Stomach (tissue), 9 donors: Measurements from ENCODE around the gene NDUFB7. TPM values are rescaled to one million over a fixed set of nuclear protein-coding genes. Genes with fewer than 3 reads are reported as not detected.

Source experiments
- DNase-seq, 2 donors: peaks; one replicate each; pipeline versions ENCODE4 v3.0.0 to v3.0.0-alpha.2; 2013 to 2019
- H3K27ac ChIP-seq, 5 donors: fragments of 200-600 bp in 4 of 5; sonication (generic) in 4 of 5; one replicate each; pipeline ENCODE4 v1.5.1; 2013 to 2019; ENCODE audit warnings: mild to moderate bottlenecking in 1 of 5, moderate library complexity in 1 of 5
- H3K27me3 ChIP-seq, 3 donors: fragments of 200-600 bp; sonication (generic); one replicate each; pipeline ENCODE4 v1.5.1; 2017 to 2019; ENCODE audit warnings: mixed run types in 1 of 3
- H3K36me3 ChIP-seq, 4 donors: fragments of 200-600 bp; sonication (generic); 1 replicate in 3 of 4; 2 replicates in 1 of 4; pipeline ENCODE4 v1.5.1; 2016 to 2019
- H3K4me1 ChIP-seq, 4 donors: fragments of 200-600 bp; sonication (generic); one replicate each; pipeline ENCODE4 v1.5.1; 2016 to 2019
- H3K4me3 ChIP-seq, 4 donors: fragments of 200-600 bp; sonication (generic) in 3 of 4; one replicate each; pipeline ENCODE4 v1.5.1; 2016 to 2019; ENCODE audit warnings: mild to moderate bottlenecking in 1 of 4
- H3K9me3 ChIP-seq, 4 donors: fragments of 200-600 bp; sonication (generic); one replicate each; pipeline ENCODE4 v1.5.1; 2016 to 2019
- EP300 ChIP-seq: sonication (generic); formaldehyde crosslinking; IDR thresholded peaks from one replicate; pipeline ENCODE4 v1.6.1; 2017; ENCODE audit warnings: antibody characterized with exemption
- POLR2A ChIP-seq, 4 donors: fragments of 450-650 bp; IDR thresholded peaks; one replicate each; pipeline ENCODE4 v1.6.1; 2016; ENCODE audit warnings: antibody characterized with exemption in 4 of 4, control low read depth in 2 of 4, mild to moderate bottlenecking in 1 of 4, moderate library complexity in 1 of 4
- POLR2AphosphoS5 ChIP-seq, 3 donors: sonication (generic); formaldehyde crosslinking; IDR thresholded peaks; one replicate each; pipeline ENCODE4 v1.6.1; 2016; ENCODE audit warnings: antibody characterized with exemption in 3 of 3
- WGBS, 5 donors: extraction: QIAGEN DNeasy Blood & Tissue Kit in 3 of 5; methylation state at CpG; one replicate each; pipeline versions ENCODE4 v1.1.5 to v1.1.7; 2013 to 2018; 5-methylcytosine and 5-hydroxymethylcytosine counted together
- intact Hi-C: fragments of 100-400 bp; cut with DNase I; formaldehyde crosslinking; loops from one replicate; pipeline ENCODE4 v1.15.1; 2023; ENCODE audit warnings: low total_unique reads
- polyA plus RNA-seq, 3 donors: library from polyadenylated mRNA; stranded (reverse); fragments of 200-250 nt; gene quantifications; one replicate each; pipeline ENCODE4 v1.2.3, GENCODE V29; 2013
- total RNA-seq, 5 donors: library from RNA; depleted of rRNA; stranded (reverse); fragments of >200 nt; gene quantifications; one replicate each; pipeline versions ENCODE4 v1.1.0 to v1.2.3, GENCODE V29; 2014 to 2016
- TF ChIP-seq, protein P1 (sequence below), 7 experiments: fragments of 450-650 bp in 4 of 7; fragments of 200-600 bp in 3 of 7; sonication (generic) in 3 of 7; IDR thresholded peaks; one replicate each; pipeline ENCODE4 v1.5.1; 2016 to 2019; ENCODE audit warnings: antibody characterized with exemption in 7 of 7, control low read depth in 2 of 7, mild to moderate bottlenecking in 1 of 7
- donor health status: healthy with polysubstance abuse.
- donor health status: Bipolar disorder and iron deficiency.
- donor health status: healthy.

NDUFB7 gene
- total and polyA plus RNA-seq, 8 donors = 159 to 1,175 (median 484) TPM

DNA sequence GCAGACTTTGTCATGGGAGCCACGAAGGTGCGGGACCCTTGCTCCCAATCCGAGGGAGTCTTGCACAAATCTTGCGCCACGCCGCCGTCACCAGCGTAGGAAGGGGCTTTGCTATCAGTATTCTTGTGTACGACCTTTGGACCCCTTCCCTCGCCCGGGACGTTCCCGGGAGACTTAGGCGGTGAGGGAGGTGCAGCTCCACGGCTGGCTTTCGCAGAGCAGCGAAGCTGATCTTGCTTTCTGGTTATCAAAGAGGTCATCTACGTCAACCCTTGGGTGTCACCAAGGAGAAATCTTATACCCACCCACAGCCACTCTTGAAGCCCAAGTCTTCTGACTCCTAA, 41.9 kb downstream of the NDUFB7 start:
- peak overlapping the region; percentile 59 to 87 (median 68) for H3K4me3 ChIP-seq
- intact Hi-C loops = no loop called here
- H3K27ac ChIP-seq = peak overlapping the region; percentile 87 to 97 (median 94)
- 0 to 2% (median 1%) methylated on average over 18 of the region's 18 CpGs for WGBS, 5 donors
- no peaks in the 10 kb centered on the region for H3K27me3 ChIP-seq
- H3K36me3 ChIP-seq = peaks cover 0 to 7% (median 4%) of the 10 kb centered on the region in 4 donors
- TF ChIP-seq POLR2AphosphoS5 (IDR thresholded peaks at IDR 0.05) = no peak
- no peak for TF ChIP-seq POLR2A (IDR thresholded peaks at IDR 0.05)
- TF ChIP-seq, protein P1, sequence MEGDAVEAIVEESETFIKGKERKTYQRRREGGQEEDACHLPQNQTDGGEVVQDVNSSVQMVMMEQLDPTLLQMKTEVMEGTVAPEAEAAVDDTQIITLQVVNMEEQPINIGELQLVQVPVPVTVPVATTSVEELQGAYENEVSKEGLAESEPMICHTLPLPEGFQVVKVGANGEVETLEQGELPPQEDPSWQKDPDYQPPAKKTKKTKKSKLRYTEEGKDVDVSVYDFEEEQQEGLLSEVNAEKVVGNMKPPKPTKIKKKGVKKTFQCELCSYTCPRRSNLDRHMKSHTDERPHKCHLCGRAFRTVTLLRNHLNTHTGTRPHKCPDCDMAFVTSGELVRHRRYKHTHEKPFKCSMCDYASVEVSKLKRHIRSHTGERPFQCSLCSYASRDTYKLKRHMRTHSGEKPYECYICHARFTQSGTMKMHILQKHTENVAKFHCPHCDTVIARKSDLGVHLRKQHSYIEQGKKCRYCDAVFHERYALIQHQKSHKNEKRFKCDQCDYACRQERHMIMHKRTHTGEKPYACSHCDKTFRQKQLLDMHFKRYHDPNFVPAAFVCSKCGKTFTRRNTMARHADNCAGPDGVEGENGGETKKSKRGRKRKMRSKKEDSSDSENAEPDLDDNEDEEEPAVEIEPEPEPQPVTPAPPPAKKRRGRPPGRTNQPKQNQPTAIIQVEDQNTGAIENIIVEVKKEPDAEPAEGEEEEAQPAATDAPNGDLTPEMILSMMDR (IDR thresholded peaks at IDR 0.05) = no peak
- TF ChIP-seq EP300 = no peak
- no peaks in the 10 kb centered on the region for H3K9me3 ChIP-seq
- peak in 1 of 2 donors; percentile 82 for DNase-seq
- H3K4me1 ChIP-seq = peaks cover 4 to 37% (median 30%) of the 10 kb centered on the region in 4 donors

DNA sequence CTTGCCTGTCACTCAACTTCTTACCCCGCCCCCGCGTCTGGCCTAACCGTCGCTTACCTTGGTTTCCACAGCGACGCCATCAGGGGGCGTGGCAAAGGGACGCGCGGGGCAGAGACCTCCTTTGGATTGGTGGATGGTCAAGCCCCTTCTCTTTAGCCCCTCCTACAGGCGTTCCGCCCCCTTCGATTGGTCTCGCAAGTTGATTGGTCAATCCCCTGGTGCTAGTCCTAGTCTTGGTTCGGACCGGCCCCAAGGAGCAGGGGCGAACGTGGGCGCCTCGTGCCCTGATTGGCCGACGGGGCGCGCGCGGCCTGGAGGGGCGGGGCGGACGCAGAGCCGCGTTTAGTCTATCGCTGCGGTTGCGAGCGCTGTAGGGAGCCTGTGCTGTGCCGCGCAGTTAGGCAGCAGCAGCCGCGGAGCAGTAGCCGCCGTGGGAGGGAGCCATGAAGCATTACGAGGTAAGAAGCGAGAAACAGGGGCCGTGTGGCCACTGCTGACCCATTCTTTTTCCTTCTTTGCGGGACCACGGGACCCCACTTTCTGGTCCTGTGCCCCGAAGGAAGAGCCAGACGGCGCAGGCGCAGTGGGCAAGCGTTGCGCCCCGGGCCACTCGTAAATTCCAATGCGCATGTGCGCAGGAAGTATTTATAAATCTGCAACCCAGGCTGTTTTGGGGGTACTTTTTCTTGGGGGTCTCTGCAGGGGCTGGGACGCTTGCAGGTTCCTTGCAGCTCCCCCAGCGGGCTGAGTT, 42.4 kb downstream of the NDUFB7 start, which contains the start of gene TECR:
Gene TECR (plus strand): TSS at position 341 of the 751 bp plus-strand sequence. CDS start 103 bp downstream, at position 444.
- Histone ChIP-seq H3K9me3 (no peaks in the 10 kb centered on the region), H3K27me3 (no peaks in the 10 kb centered on the region), H3K36me3 (peaks cover 0 to 7% (median under 1%) of the 10 kb centered on the region in 4 donors), H3K27ac (peak within 1 kb of the TSS; percentile 87 to 97 (median 94)), H3K4me1 (peaks cover 4 to 37% (median 30%) of the 10 kb centered on the region in 4 donors), H3K4me3 (peak within 1 kb of the TSS; percentile 59 to 87 (median 68))
- peak; percentile 100 for DNase-seq
- intact Hi-C loops = no loop called here
- no peak for TF ChIP-seq EP300
- peak; percentile 75 to 99 (median 98) for TF ChIP-seq POLR2AphosphoS5 (IDR thresholded peaks at IDR 0.05)
- TF ChIP-seq POLR2A (IDR thresholded peaks at IDR 0.05) = peak in 2 of 4 donors; percentile 96
- TF ChIP-seq, protein P1 (IDR thresholded peaks at IDR 0.05) = peak in 1 of 7 experiments; percentile 20
- WGBS, 5 donors = 0% methylated on average over 30 to 59 of the region's 59 CpGs

DNA sequence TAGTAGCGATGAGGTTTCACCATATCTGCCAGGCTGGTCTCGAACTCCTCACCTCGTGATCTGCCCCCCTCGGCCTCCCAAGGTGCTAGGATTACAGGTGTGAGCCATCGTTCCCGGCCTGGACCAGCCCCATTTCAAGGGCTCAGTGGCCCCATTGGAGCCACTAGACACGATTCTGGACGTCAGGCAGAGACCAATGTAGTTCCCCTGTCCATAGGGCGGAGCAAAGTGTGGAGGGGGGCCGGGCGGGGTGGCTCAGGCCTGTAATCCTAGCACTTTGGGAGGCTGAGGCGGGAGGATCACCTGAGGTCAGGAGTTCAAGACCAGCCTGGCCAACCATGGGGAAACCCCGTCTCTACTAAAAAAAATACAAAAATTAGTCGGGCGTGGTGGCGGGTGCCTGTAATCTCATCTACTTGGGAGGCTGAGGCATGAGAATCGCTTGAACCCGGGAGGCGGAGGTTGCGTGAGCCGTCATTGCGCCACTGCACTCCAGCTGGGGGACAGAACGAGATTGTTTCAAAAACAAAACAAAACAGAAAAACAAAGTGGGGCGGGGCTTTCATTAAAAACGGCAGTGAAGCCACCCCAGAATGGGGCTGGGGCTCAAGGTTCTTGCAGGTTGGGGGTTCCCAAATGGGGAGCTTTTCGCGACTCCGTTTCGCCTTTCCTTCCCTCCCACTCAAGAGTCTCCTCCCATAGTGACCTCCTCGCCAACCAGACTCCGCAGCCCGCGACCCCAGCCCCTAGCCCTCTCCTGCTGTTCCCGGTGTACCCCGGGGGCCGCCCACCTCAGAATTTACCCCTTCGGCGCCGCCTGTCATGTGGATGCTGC, 43.2 kb downstream of the NDUFB7 start:
- TF ChIP-seq, protein P1 (IDR thresholded peaks at IDR 0.05) = no peak
- no peak for TF ChIP-seq EP300
- no peak for TF ChIP-seq POLR2AphosphoS5 (IDR thresholded peaks at IDR 0.05)
- no peak for TF ChIP-seq POLR2A (IDR thresholded peaks at IDR 0.05)
- Histone ChIP-seq H3K27ac (peak overlapping the region; percentile 55 to 95 (median 90)), H3K36me3 (peaks cover 0 to 4% (median 0%) of the 10 kb centered on the region in 4 donors), H3K4me1 (peaks cover 4 to 37% (median 30%) of the 10 kb centered on the region in 4 donors), H3K27me3 (no peaks in the 10 kb centered on the region), H3K4me3 (peak overlapping the region; percentile 59 to 87 (median 68)), H3K9me3 (no peaks in the 10 kb centered on the region)
- intact Hi-C loops = no loop called here
- WGBS, 5 donors = 29 to 35% (median 33%) methylated on average over 39 of the region's 39 CpGs
- no peak for DNase-seq

DNA sequence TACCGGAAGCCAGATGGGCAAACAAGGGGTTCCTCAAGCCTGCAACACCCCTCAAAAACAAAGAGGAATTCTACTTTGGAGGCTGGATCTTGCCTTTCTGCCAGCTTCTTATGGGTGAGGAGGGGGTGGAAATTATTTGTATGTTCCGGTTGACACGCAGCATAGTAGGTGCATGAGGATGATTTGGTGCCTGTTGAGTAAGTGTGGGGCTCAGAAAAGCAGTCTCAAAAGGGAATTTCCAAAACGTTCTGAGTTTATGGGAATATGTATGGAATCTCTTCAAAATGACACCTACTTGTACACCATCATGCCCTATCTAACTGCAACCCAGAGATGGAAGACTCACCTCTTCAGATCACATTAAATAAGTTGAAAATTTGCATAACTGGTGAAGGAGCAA, 45.4 kb downstream of the NDUFB7 start:
- WGBS, 5 donors = 74 to 83% (median 77%) methylated on average over 4 of the region's 4 CpGs
- no peak for DNase-seq
- no peak overlapping the region for H3K27ac ChIP-seq
- H3K9me3 ChIP-seq = no peaks in the 10 kb centered on the region
- intact Hi-C loops = no loop called here
- peaks cover 10 to 33% (median 26%) of the 10 kb centered on the region in 4 donors for H3K4me1 ChIP-seq
- H3K36me3 ChIP-seq = no peaks in the 10 kb centered on the region
- no peak for TF ChIP-seq EP300
- TF ChIP-seq POLR2A (IDR thresholded peaks at IDR 0.05) = no peak
- TF ChIP-seq, protein P1 (IDR thresholded peaks at IDR 0.05) = no peak
- no peak for TF ChIP-seq POLR2AphosphoS5 (IDR thresholded peaks at IDR 0.05)
- H3K27me3 ChIP-seq = no peaks in the 10 kb centered on the region
- no peak overlapping the region for H3K4me3 ChIP-seq
